Hindlimb muscle (tissue), 1 donor: ENCODE data around the gene GAL3ST3. TPM values are rescaled to one million over a fixed set of nuclear protein-coding genes. Genes with fewer than 3 reads are reported as not detected.
"Not testable (repeated sequence)": the region's sequence is repeated elsewhere in the genome, so short reads cannot be mapped to it uniquely, and the experiment has no call there.

Experiments used
- DNase-seq: peaks from one replicate; pipeline ENCODE4 v3.0.0-alpha.2; 2013
- polyA plus RNA-seq: library from polyadenylated mRNA; unstranded; fragments of 120-200 nt; gene quantifications from one replicate; pipeline ENCODE4 v1.2.1, GENCODE V29; 2013; ENCODE audit not compliant: insufficient read length

GAL3ST3 gene
- polyA plus RNA-seq, 1 donor = 0.34 TPM

DNA sequence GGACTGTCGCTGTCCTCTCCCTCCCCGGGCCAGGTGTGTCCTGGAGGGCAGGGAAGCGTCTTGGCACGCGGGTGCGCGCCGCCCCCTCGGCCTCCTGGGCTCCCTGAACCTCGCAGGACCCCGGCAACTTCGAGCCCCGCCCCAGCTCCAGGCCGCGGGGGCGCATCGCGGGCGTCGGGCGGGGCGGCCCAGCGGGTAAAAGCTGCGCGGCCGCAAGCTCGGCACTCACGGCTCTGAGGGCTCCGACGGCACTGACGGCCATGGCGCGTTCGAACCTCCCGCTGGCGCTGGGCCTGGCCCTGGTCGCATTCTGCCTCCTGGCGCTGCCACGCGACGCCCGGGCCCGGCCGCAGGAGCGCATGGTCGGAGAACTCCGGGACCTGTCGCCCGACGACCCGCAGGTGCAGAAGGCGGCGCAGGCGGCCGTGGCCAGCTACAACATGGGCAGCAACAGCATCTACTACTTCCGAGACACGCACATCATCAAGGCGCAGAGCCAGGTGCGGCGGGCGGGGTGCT lies 37.1 kb downstream of the GAL3ST3 start, which contains the start of gene CST6:
TSS of gene CST6 (plus strand) at position 224 of the 519 bp plus-strand sequence. CDS start at position 261, 37 bp downstream.
- no peak for DNase-seq

GRCh38 chr11:66011239-66011784 lies 37.6 kb downstream of the GAL3ST3 start:
- DNase-seq = no peak

GRCh38 chr11:66010036-66010435 lies 38.9 kb downstream of the GAL3ST3 start:
- not testable (repeated sequence) for DNase-seq

DNA sequence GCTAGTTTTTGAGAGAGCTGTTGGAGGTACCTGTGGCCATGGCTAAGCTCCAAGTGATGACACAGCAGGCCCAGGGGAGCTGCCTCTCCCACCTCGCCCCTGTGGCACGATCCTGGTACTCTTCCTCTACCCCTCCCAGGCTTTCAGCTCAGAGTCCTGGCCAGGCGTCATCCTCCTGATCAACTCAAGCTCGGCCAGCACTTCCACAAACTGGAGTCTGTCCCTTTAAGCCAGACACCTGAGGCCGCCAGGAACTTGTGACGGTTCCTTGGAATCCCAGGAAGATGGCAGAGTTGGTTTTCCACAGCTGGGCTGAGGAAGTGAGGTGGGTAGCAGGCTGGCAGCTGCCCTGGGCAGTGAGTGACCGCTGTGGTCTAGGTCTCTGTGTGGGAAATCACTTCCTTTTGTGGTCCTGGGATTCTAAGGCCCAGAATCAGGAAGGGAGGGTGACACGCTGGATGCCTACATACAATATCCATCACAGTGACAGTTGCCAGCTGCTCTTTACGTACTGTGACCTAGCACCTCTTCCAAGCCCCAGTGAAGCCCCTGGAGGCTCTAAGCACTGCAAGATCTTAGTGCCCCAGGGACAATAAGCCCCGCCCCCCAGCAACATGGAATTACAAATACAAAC lies 40.4 kb downstream of the GAL3ST3 start:
- no peak for DNase-seq

DNA sequence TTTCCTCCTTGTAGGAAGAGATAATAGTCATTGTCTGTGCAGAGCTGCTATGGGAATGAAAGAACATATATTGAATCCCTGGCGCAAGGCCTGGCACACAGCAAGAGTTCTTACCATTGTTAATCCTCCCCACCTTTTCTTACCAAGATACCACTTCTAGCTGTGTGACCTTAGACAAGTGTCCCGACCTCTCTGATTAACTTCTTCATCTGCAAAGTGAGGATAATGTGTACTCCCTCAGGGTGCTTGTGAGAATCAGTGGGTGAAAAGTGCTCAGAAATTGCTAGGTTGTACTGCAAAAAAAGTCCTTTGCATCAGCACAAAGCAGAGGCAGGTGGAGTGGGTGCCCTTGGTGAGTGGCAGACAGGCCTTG lies 40.9 kb downstream of the GAL3ST3 start:
- DNase-seq = no peak

DNA sequence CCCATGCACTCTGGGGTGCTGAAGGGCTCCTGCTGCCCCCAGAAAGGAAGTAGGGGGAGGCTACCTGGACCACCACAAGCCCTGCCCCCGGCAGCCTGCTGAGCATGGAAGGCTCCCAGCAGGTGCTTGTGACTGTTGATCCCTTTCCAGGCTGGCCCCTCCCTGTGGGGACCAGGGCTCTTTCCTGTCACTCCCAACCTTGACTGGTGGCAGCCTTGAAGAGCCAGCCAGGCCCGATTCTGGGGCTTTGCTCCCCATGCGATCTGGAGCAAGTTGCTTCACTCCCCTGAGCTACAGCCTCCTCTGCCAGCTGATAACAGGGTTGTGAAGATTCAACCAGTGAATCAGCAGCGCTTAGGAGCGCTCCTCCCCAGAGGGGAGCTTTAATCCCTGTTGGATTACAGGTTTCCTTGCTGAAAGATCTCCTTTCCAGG lies 41.7 kb downstream of the GAL3ST3 start:
- DNase-seq = no peak

- no peak for DNase-seq
These were observed 42.1 kb downstream of the GAL3ST3 start for GRCh38 chr11:66006891-66007176.

- DNase-seq = no peak
These were observed 42.6 kb downstream of the GAL3ST3 start for GRCh38 chr11:66006134-66006890.

DNA sequence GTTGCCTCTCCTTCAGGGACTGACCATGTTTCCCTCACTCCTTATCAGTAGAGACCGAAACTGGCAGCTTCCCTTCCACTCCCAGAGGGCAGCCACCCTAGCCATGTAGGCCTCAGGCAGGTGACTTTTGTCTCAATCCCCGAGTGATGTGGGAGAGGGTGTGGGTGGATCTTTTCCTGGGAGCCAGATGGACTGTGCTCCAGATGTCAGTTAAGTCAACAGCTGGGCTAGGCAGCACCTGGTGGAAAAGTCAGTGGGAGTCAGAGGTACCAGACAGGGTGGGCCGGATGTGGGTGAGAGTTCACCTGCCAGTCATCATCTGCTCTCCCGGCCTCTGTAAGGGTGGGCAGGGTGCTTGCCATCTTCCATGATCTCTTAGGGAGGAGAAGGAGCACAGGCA lies 44.8 kb downstream of the GAL3ST3 start:
- no peak for DNase-seq

GRCh38 chr11:66003291-66003690 lies 45.7 kb downstream of the GAL3ST3 start:
- DNase-seq = no peak

DNA sequence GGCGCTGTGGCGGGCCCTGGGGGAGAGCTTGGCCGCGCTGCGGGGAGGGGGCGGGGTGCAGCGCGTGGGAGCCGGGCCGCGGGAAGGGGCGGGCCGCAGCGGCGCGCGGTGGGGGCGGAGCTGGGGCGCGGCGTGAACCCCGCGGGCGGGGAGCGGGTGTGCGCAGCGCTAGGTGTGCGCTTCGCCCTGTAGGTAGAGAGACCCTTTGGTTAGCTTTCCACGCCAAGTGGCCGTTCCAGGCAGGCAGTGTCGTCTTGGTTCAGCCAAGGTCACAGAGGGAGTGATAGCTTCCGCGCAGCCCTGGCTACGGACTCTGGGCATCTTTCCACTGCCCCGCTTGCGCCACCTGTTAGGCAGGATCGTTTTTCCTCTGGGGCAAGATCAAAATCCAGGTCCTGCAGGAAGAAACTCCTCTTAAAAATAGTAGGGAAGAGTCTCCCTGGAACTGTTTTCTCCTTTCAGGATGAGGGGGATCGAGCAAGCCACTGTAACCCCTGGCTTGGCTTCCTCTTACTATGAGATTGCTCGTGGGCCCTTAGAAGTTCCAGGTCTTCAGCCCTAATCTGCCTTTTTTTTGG lies 46.2 kb downstream of the GAL3ST3 start:
- no peak for DNase-seq

DNA sequence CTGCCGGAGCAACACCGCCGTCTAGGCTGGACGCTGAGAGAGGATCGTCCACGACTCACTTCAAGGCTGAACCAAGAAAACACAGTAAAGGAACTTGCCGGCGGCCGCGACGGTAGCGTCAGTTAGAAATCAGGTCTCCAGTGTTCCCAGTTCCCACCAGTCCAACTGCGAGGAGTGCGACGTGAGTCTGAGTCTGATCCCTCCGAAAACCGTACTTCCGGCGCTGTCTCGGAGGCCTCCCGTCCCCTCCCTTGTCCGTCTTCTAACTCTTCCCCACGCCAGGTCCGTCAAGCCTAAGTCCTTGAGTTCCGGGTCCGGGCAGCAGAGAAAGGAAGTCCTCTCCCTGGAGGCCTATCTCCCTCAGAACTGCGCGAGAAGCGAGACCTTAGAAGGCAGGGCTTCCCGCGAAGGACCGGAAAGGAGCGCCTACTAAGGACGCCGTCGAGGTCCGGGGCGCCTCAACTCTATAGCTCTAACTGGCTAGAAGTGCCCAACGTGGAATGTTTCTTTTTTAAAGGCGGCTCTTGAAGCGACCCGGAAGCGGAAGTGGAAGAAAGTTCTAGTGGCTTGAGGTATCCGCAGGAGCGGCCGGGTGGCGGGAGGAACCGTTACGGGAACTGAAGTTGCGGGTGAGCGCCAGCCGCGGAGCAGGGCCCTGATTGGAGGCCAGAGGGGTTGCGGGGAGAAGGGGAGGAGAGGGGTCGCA lies 46.9 kb downstream of the GAL3ST3 start, which contains the start of the genes BANF1 and EIF1AD:
TSS of gene BANF1 (plus strand) at position 562 of the 706 bp plus-strand sequence. CDS start 748 bp downstream, outside the sequence.
TSS of gene EIF1AD (minus strand) at position 216 of the 706 bp plus-strand sequence. CDS start 1,768 bp downstream, outside the sequence.
- peak; percentile 97 for DNase-seq

- no peak for DNase-seq
These were observed 51.7 kb downstream of the GAL3ST3 start for GRCh38 chr11:65997286-65997685.

- DNase-seq = no peak
These were observed 56.9 kb downstream of the GAL3ST3 start for GRCh38 chr11:65992056-65992455.

Other genes with a start within 250 kb of the GAL3ST3 start
- 1.6 TPM for gene SNX32, start 215.2 kb downstream of the GAL3ST3 start, polyA plus RNA-seq
- gene CFL1, start 191.0 kb downstream of the GAL3ST3 start, polyA plus RNA-seq = 626 TPM
- 52.3 TPM for gene MUS81, start 188.7 kb downstream of the GAL3ST3 start, polyA plus RNA-seq
- 87.9 TPM for gene EFEMP2, start 176.4 kb downstream of the GAL3ST3 start, polyA plus RNA-seq
- 0.81 TPM for gene CTSW, start 169.3 kb downstream of the GAL3ST3 start, polyA plus RNA-seq
- 59.8 TPM for gene FIBP, start 160.7 kb downstream of the GAL3ST3 start, polyA plus RNA-seq
- 22.2 TPM for gene CCDC85B, start 158.5 kb downstream of the GAL3ST3 start, polyA plus RNA-seq
- gene FOSL1, start 148.8 kb downstream of the GAL3ST3 start, polyA plus RNA-seq = 0.54 TPM
- 36.2 TPM for gene C11orf68, start 130.1 kb downstream of the GAL3ST3 start, polyA plus RNA-seq
- 82.7 TPM for gene DRAP1, start 129.7 kb downstream of the GAL3ST3 start, polyA plus RNA-seq
- gene TSGA10IP, start 103.7 kb downstream of the GAL3ST3 start, polyA plus RNA-seq = 0.32 TPM
- gene SART1, start 87.4 kb downstream of the GAL3ST3 start, polyA plus RNA-seq = 46.2 TPM
- 17.6 TPM for gene EIF1AD, start 47.0 kb downstream of the GAL3ST3 start, polyA plus RNA-seq
- 217 TPM for gene BANF1, start 46.7 kb downstream of the GAL3ST3 start, polyA plus RNA-seq
- gene CST6, start 37.2 kb downstream of the GAL3ST3 start, polyA plus RNA-seq = not detected
- gene CATSPER1, start 22.7 kb downstream of the GAL3ST3 start, polyA plus RNA-seq = 0.12 TPM
- gene SF3B2, start 3.2 kb upstream of the GAL3ST3 start, polyA plus RNA-seq = 128 TPM
- gene PACS1, start 21.1 kb upstream of the GAL3ST3 start, polyA plus RNA-seq = 37.1 TPM
- 22.7 TPM for gene KLC2, start 208.5 kb upstream of the GAL3ST3 start, polyA plus RNA-seq
- 96.1 TPM for gene RAB1B, start 219.5 kb upstream of the GAL3ST3 start, polyA plus RNA-seq
- 3.2 TPM for gene CNIH2, start 229.0 kb upstream of the GAL3ST3 start, polyA plus RNA-seq
- gene YIF1A, start 240.0 kb upstream of the GAL3ST3 start, polyA plus RNA-seq = 42.6 TPM
- gene TMEM151A, start 242.7 kb upstream of the GAL3ST3 start, polyA plus RNA-seq = not detected